ENCODE data around the gene HOXA7.

GRCh38 chr7:27172315-27172774 lies 15.9 kb upstream of the HOXA7 start:
- TF ChIP-seq EP300 (IDR thresholded peaks at IDR 0.05) (no peak), CTCF (IDR thresholded peaks at IDR 0.05) (no peak), POLR2AphosphoS5 (IDR thresholded peaks at IDR 0.05) (no peak)
